ENCODE measurements around the gene ATP5MG. TPM values are rescaled to one million over a fixed set of nuclear protein-coding genes. Genes with fewer than 3 reads are reported as not detected.

The ATP5MG gene
- total RNA-seq, 1 experiment from 2014 or later, result 334 TPM

GRCh38 chr11:118380571-118380970 is 20.8 kb upstream of the ATP5MG start:
- ChIA-PET POLR2A (ENCODE audit: low non-redundant PET) (interaction anchor here (0.6 kb wide), 1 partner anchor 1224 kb away, joined by 4 read pairs; no protein-coding TSS in a partner anchor), CTCF (no interaction called here)
- H3K27me3 ChIP-seq (replicated peaks; ENCODE audit: insufficient read depth, low read depth, low read length, poor library complexity), result no peaks in the 10 kb centered on the region
- H3K4me3 ChIP-seq (ENCODE audit: low read depth, low read length, poor library complexity, severe bottlenecking), result no peak overlapping the region
- intact Hi-C loops (cut with micrococcal nuclease; ENCODE audit: unreplicated experiment), result no loop called here
- TF ChIP-seq EZH2 (IDR thresholded peaks at IDR 0.05; ENCODE audit: borderline replicate concordance, low read depth, low read length, poor library complexity, severe bottlenecking), result no peak
- no peak for TF ChIP-seq CTCF (conservative IDR thresholded peaks at IDR 0.05; ENCODE audit: low read depth, low read length)
- H3K36me3 ChIP-seq (ENCODE audit: insufficient read depth, low read length, poor library complexity, severe bottlenecking), result peaks cover 79% of the 10 kb centered on the region
- H3K4me1 ChIP-seq (ENCODE audit: insufficient read depth, low read length, poor library complexity, severe bottlenecking), result no peaks in the 10 kb centered on the region
- H3K27ac ChIP-seq (ENCODE audit: low read depth, low read length, poor library complexity, severe bottlenecking), result no peak overlapping the region
- BruUV-seq (replicated peaks), result no TSS peak
- H3K9me3 ChIP-seq (ENCODE audit: low read depth, low read length, poor library complexity, severe bottlenecking), result no peaks in the 10 kb centered on the region
- DNase-seq (ENCODE audit: low spot score), result no peak

- no TSS peak for BruUV-seq (replicated peaks)
- POLR2A ChIA-PET (ENCODE audit: low non-redundant PET), result no interaction called here
- no peak overlapping the region for H3K4me3 ChIP-seq (ENCODE audit: low read depth, low read length, poor library complexity, severe bottlenecking)
- H3K9me3 ChIP-seq (ENCODE audit: low read depth, low read length, poor library complexity, severe bottlenecking), result no peaks in the 10 kb centered on the region
- no peak for TF ChIP-seq CTCF (conservative IDR thresholded peaks at IDR 0.05; ENCODE audit: low read depth, low read length)
- CTCF ChIA-PET, result no interaction called here
- peaks cover 90% of the 10 kb centered on the region for H3K36me3 ChIP-seq (ENCODE audit: insufficient read depth, low read length, poor library complexity, severe bottlenecking)
- H3K27me3 ChIP-seq (replicated peaks; ENCODE audit: insufficient read depth, low read depth, low read length, poor library complexity), result no peaks in the 10 kb centered on the region
- no peak for DNase-seq (ENCODE audit: low spot score)
- no peak overlapping the region for H3K27ac ChIP-seq (ENCODE audit: low read depth, low read length, poor library complexity, severe bottlenecking)
- intact Hi-C loops (cut with micrococcal nuclease; ENCODE audit: unreplicated experiment), result no loop called here
- H3K4me1 ChIP-seq (ENCODE audit: insufficient read depth, low read length, poor library complexity, severe bottlenecking), result no peaks in the 10 kb centered on the region
Observed at GRCh38 chr11:118382954-118383353, 18.5 kb upstream of the ATP5MG start.

GRCh38 chr11:118383657-118384056 is 17.7 kb upstream of the ATP5MG start:
- Histone ChIP-seq H3K36me3 (ENCODE audit: insufficient read depth, low read length, poor library complexity, severe bottlenecking) (peaks cover 85% of the 10 kb centered on the region), H3K4me3 (ENCODE audit: low read depth, low read length, poor library complexity, severe bottlenecking) (no peak overlapping the region), H3K4me1 (ENCODE audit: insufficient read depth, low read length, poor library complexity, severe bottlenecking) (no peaks in the 10 kb centered on the region), H3K9me3 (ENCODE audit: low read depth, low read length, poor library complexity, severe bottlenecking) (no peaks in the 10 kb centered on the region), H3K27ac (ENCODE audit: low read depth, low read length, poor library complexity, severe bottlenecking) (no peak overlapping the region), H3K27me3 (replicated peaks; ENCODE audit: insufficient read depth, low read depth, low read length, poor library complexity) (no peaks in the 10 kb centered on the region)
- TF ChIP-seq EZH2 (IDR thresholded peaks at IDR 0.05; ENCODE audit: borderline replicate concordance, low read depth, low read length, poor library complexity, severe bottlenecking) (no peak), CTCF (conservative IDR thresholded peaks at IDR 0.05; ENCODE audit: low read depth, low read length) (no peak)
- BruUV-seq (replicated peaks), result no TSS peak
- CTCF ChIA-PET, result no interaction called here
- POLR2A ChIA-PET (ENCODE audit: low non-redundant PET), result no interaction called here
- DNase-seq (ENCODE audit: low spot score), result no peak
- intact Hi-C loops (cut with micrococcal nuclease; ENCODE audit: unreplicated experiment), result no loop called here
